HepG2 (cell line): ENCODE measurements around the gene OR2J1. TPM values are rescaled to one million over a fixed set of nuclear protein-coding genes. Genes with fewer than 3 reads are reported as not detected.

ENCODE experiments used
- polyA plus RNA-seq, 8 experiments: library from polyadenylated mRNA; depleted of rRNA in 3 of 8; stranded (reverse) in 7 of 8; unstranded in 1 of 8; fragments of >200 nt; fragmentation: Illumina TruSeq in 4 of 8; extraction: Trizol in 4 of 8; gene quantifications; 2 replicates each; pipeline versions ENCODE4 v1.2.1 to v1.2.3, GENCODE V29; 2011 to 2016; ENCODE audit warnings: low read depth in 4 of 8, missing spikeins in 1 of 8, mixed read lengths in 1 of 8; ENCODE audit not compliant: insufficient read depth in 1 of 8
- total RNA-seq, 5 experiments: library from RNA; depleted of rRNA; stranded (reverse); fragments of >200 nt; fragmentation: Illumina TruSeq; extraction: Trizol; gene quantifications; 2 replicates each; pipeline ENCODE4 v1.2.3, GENCODE V29; 2016; ENCODE audit warnings: low read depth in 1 of 5

OR2J1 gene
- total and polyA plus RNA-seq, 2 of the 13 experiments (the other 11 are each of a cell fraction or from before 2014, with no cell fraction given) = 0.07 TPM; not detected in 1

Other genes starting within 250 kb of the OR2J1 start
- 79.0 and 88.6 TPM in 2 replicates for gene TRIM27, start 175.5 kb upstream of the OR2J1 start, total RNA-seq (2016; rRNA removed; fragmentation: Illumina TruSeq; extraction: Trizol)
- 108 and 112 TPM in 2 replicates for gene TRIM27, start 175.5 kb upstream of the OR2J1 start, polyA plus RNA-seq (2011; rRNA removed)
- gene ZNF311, start 94.2 kb upstream of the OR2J1 start, total RNA-seq (2016; rRNA removed; fragmentation: Illumina TruSeq; extraction: Trizol) = not detected in 2 replicates
- gene ZNF311, start 94.2 kb upstream of the OR2J1 start, polyA plus RNA-seq (2011; rRNA removed) = not detected in 2 replicates
- not detected in 2 replicates for gene OR2W1, start 54.3 kb upstream of the OR2J1 start, total RNA-seq (2016; rRNA removed; fragmentation: Illumina TruSeq; extraction: Trizol)
- not detected in 2 replicates for gene OR2W1, start 54.3 kb upstream of the OR2J1 start, polyA plus RNA-seq (2011; rRNA removed)
- gene OR2B3, start 12.2 kb upstream of the OR2J1 start, total RNA-seq (2016; rRNA removed; fragmentation: Illumina TruSeq; extraction: Trizol) = not detected in 2 replicates
- gene OR2B3, start 12.2 kb upstream of the OR2J1 start, polyA plus RNA-seq (2011; rRNA removed) = not detected in 2 replicates
- not detected in 2 replicates for gene OR2J3, start 8.6 kb downstream of the OR2J1 start, total RNA-seq (2016; rRNA removed; fragmentation: Illumina TruSeq; extraction: Trizol)
- gene OR2J3, start 8.6 kb downstream of the OR2J1 start, polyA plus RNA-seq (2011; rRNA removed) = 0.46 and 0.70 TPM in 2 replicates
- gene OR2J2, start 71.4 kb downstream of the OR2J1 start, total RNA-seq (2016; rRNA removed; fragmentation: Illumina TruSeq; extraction: Trizol) = not detected in 2 replicates
- 0.09 and 0.36 TPM in 2 replicates for gene OR2J2, start 71.4 kb downstream of the OR2J1 start, polyA plus RNA-seq (2011; rRNA removed)
- gene OR14J1, start 202.2 kb downstream of the OR2J1 start, total RNA-seq (2016; rRNA removed; fragmentation: Illumina TruSeq; extraction: Trizol) = not detected in 2 replicates
- gene OR14J1, start 202.2 kb downstream of the OR2J1 start, polyA plus RNA-seq (2011; rRNA removed) = 0.08 and 0.17 TPM in 2 replicates